Central memory CD8-positive, alpha-beta T cell (primary cell): ENCODE data around the gene ASXL2.
"Not testable (repeated sequence)": the region's sequence is repeated elsewhere in the genome, so short reads cannot be mapped to it uniquely, and the experiment has no call there.

Source experiments
- ATAC-seq: fragments of 150-1000 bp; cut with Tn5 transposase; replicated peaks from 2 replicates; pipeline ENCODE4 v1.10.0; 2022; ENCODE audit warnings: mild to moderate bottlenecking, moderate FRiP score, moderate number of reproducible peaks; ENCODE audit not compliant: poor library complexity, severe bottlenecking; ENCODE audit errors: extremely low read depth
- DNase-seq, 2 donors: peaks; one replicate each; pipeline ENCODE4 v3.0.0; 2021; ENCODE audit warnings: low spot score in 2 of 2
- H3K27ac Mint-ChIP-seq: one replicate; pipeline ENCODE4 v1.8.0; 2022; ENCODE audit warnings: low read depth, mild to moderate bottlenecking, moderate library complexity, mixed read lengths
- H3K27me3 Mint-ChIP-seq: one replicate; pipeline ENCODE4 v1.8.0; 2022; ENCODE audit warnings: mixed read lengths
- H3K36me3 Mint-ChIP-seq: one replicate; pipeline ENCODE4 v1.8.0; 2022; ENCODE audit warnings: mild to moderate bottlenecking, moderate library complexity, mixed read lengths; ENCODE audit not compliant: insufficient read depth
- H3K4me1 Mint-ChIP-seq: one replicate; pipeline ENCODE4 v1.8.0; 2022; ENCODE audit warnings: mixed read lengths
- H3K4me3 Mint-ChIP-seq: one replicate; pipeline ENCODE4 v1.8.0; 2022; ENCODE audit warnings: mild to moderate bottlenecking, moderate library complexity, mixed read lengths
- H3K9me3 Mint-ChIP-seq: one replicate; pipeline ENCODE4 v1.8.0; 2022; ENCODE audit warnings: mixed read lengths

ASXL2 gene

DNA sequence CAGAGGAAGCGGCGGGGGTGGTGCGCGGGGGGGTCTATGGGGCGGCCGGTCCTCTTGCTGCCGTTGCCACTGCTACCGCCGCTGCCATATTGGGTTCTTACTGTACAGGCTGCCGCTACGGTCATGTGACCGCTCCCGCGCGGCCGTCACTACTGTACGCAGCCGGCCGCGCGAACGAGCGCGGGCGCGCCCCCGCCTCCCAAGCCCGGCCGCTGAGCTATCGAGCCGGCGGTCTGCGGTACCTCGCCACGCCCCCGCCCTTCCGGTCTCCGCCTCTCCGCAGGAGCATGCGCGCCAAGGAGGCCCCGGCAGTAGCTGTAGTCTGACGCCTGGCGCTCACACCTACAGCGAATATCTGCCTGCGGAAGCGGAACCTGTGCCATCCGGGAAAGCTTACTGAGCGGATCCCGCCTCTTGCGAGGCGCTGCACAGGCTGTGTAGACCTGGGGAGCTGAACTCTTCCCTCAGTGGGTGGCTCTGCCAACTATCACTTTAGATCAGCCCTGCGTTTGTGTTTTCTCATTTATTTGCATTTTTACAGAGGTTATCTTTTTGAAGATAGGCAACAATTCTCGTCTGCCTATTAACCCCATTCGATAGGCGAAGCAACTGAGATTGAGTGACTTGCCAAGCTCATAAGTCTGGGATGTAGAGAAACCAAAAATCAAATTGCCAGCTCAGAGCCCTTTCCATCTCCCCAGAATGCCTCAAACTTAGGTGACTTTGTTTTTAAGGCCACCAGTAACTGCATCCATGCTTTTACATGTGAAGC, at the start of gene ASXL2:
Gene ASXL2 (minus strand): TSS at position 127 of the 772 bp plus-strand sequence. CDS start 265 bp downstream, outside the sequence.
- Mint-ChIP-seq H3K27ac (peak within 1 kb of the TSS; percentile 94), H3K36me3 (peaks cover 22% of the 10 kb centered on the region), H3K9me3 (no peaks in the 10 kb centered on the region), H3K4me1 (peaks cover 39% of the 10 kb centered on the region), H3K27me3 (no peaks in the 10 kb centered on the region), H3K4me3 (peak within 1 kb of the TSS; percentile 98)
- ATAC-seq (peak; percentile 89), DNase-seq (peak; percentile 93 to 97)

DNA sequence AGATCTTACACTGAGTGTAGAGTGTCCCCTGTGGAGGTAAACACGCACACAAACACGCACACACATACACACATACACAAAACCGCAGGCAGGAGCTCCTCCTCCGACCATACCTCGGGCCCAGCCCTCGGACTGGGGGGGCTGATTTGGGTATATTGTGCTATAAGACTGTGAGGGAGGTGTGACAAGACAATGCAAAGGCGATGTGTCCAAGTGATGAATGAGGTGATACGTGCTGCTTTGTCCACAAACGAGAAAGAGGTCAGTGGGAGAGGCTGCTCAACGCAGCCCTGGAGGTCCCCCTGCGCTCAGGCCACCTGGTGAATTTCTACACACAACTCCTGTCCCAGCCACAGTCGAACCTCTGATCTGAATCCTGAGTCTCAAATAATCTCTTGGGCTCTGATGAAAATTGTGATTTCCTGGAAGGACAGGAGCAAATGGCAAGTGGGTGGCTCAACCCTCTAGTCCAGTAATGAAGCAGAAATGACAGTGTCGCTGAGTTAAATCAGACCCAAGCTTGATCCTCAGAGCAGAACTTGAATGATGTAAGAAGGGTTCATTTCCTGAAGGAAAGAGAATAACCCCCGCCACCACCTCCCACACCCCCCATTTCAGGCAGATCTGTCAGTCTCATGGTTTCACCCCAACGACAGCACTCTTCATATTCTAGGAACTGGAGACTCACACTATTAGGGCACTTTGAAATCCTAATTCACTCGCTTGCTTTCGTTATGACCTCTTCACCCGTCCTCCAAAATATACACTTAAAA, 48.9 kb upstream of the ASXL2 start:
- ATAC-seq (no peak), DNase-seq (no peak)
- Mint-ChIP-seq H3K9me3 (no peaks in the 10 kb centered on the region), H3K27ac (no peak overlapping the region), H3K36me3 (no peaks in the 10 kb centered on the region), H3K4me3 (no peak overlapping the region), H3K4me1 (no peaks in the 10 kb centered on the region), H3K27me3 (no peaks in the 10 kb centered on the region)

DNA sequence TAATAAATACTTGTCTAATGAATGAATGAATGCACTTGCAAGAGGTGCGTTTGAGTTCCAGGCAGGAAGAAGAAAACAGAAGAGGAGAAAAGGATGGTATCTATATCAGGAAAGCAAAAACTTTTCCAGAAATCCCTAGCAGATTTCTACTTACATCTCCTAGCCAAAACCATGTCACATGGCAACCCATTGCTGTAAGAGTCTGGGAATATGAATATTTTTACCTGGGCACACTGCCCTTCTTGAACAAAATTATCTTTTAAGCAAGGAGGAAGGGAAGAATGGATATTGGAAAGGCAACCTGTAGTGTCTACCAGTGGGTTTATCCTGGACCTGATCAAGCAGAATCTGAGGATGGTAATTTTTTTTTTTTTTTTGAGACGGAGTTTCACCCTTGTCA, 44.2 kb upstream of the ASXL2 start:
- Mint-ChIP-seq H3K36me3 (no peaks in the 10 kb centered on the region), H3K9me3 (no peaks in the 10 kb centered on the region), H3K4me3 (no peak overlapping the region), H3K27me3 (no peaks in the 10 kb centered on the region), H3K27ac (no peak overlapping the region), H3K4me1 (no peaks in the 10 kb centered on the region)
- no peak for DNase-seq
- no peak for ATAC-seq

DNA sequence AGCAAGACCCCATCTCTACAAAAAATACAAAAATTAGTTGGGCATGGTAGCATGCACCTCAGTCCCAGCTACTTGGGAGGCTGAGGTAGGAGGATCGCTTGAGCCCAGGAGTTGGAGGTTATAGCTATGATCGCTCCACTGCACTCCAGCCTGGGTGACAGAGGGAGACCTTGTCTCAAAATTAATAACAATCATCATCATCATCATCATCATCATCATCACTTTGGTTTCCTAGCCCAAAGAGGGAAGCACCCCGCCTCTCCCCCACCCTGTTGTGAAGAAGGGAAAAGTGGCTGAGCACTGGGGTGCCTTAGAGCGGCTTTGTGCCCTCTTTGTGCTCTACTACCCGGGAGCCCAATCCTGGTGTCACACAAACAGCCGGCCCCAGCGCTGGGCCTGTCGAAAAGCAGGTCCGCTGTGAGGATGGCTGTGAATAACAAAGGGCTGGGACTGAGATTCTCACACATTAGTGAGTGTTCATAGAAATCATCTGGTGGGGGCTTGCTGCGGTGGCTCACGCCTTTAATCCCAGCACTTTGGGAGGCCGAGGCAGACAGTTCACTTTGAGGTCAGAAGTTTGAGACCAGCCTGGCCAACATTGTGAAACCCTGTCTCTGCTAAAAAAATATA, 42.6 kb upstream of the ASXL2 start:
- no peaks in the 10 kb centered on the region for H3K27me3 Mint-ChIP-seq
- ATAC-seq (no peak), DNase-seq (no peak)
- H3K36me3 Mint-ChIP-seq = no peaks in the 10 kb centered on the region
- no peaks in the 10 kb centered on the region for H3K9me3 Mint-ChIP-seq
- peaks cover 9% of the 10 kb centered on the region for H3K4me1 Mint-ChIP-seq
- no peak overlapping the region for H3K27ac Mint-ChIP-seq
- no peak overlapping the region for H3K4me3 Mint-ChIP-seq

DNA sequence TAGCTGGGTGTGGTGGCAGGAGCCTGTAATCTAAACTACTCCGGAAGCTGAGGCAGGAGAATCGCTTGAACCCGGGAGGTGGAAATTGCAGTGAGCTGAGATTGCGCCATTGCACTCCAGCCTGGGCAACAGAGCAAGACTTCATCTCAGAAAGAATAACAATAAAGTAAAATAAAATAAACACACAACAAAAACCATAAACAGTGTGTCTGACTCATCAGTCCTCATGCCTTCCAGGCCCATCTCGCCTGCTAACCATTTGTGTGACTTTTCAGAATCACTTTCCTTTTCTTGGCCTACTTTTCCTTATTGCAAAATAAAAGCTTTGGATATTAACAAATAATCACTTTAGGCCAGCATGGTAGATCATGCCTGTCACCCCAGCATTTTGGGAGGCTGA, 42.0 kb upstream of the ASXL2 start:
- H3K4me1 Mint-ChIP-seq = peaks cover 9% of the 10 kb centered on the region
- no peaks in the 10 kb centered on the region for H3K36me3 Mint-ChIP-seq
- no peak overlapping the region for H3K4me3 Mint-ChIP-seq
- no peaks in the 10 kb centered on the region for H3K27me3 Mint-ChIP-seq
- ATAC-seq = no peak
- H3K27ac Mint-ChIP-seq = no peak overlapping the region
- no peaks in the 10 kb centered on the region for H3K9me3 Mint-ChIP-seq
- no peak for DNase-seq

DNA sequence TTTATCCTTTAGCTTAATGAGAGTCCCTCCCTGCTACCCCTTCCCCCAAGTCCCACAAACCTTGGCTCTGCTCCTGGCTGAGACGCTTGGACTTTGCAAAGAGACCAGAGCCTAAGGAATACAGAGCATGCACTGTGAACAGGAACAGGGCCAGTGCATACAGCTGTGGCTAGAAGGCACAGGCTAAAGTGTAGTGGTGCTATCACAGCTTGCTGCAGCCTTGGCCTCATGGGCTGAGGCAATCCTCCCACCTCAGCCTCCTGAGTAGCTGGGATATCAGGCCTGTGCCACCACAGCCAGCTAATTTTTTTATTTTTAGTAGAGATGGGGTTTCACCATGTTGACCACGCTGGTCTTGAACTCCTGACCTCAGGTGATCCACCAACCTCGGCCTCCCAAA, 39.5 kb upstream of the ASXL2 start:
- H3K4me3 Mint-ChIP-seq = no peak overlapping the region
- no peaks in the 10 kb centered on the region for H3K36me3 Mint-ChIP-seq
- H3K4me1 Mint-ChIP-seq = peaks cover 9% of the 10 kb centered on the region
- DNase-seq (no peak), ATAC-seq (no peak)
- no peaks in the 10 kb centered on the region for H3K27me3 Mint-ChIP-seq
- H3K27ac Mint-ChIP-seq = no peak overlapping the region
- no peaks in the 10 kb centered on the region for H3K9me3 Mint-ChIP-seq

DNA sequence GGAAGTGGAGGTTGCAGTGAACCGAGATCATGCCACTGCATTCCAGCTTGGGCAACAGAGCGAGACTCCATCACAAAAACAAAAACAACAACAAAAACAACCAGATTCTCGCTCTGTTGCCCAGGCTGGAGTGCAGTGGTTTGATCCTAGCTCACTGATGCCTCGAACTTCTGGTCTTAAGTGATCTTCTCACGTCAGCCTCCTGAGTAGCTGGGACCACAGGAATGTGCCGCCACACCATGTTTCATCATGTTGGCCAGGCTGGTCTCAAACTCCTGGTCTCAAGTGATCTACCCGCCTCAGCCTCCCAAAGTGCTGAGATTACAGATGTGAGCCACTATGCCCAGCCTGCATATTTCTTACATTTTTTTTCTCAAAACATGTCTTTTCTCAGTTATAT, 39.1 kb upstream of the ASXL2 start:
- H3K4me1 Mint-ChIP-seq, DNase-seq, H3K9me3 Mint-ChIP-seq, H3K27ac Mint-ChIP-seq, H3K27me3 Mint-ChIP-seq, H3K36me3 Mint-ChIP-seq, H3K4me3 Mint-ChIP-seq, ATAC-seq: not testable (repeated sequence)

DNA sequence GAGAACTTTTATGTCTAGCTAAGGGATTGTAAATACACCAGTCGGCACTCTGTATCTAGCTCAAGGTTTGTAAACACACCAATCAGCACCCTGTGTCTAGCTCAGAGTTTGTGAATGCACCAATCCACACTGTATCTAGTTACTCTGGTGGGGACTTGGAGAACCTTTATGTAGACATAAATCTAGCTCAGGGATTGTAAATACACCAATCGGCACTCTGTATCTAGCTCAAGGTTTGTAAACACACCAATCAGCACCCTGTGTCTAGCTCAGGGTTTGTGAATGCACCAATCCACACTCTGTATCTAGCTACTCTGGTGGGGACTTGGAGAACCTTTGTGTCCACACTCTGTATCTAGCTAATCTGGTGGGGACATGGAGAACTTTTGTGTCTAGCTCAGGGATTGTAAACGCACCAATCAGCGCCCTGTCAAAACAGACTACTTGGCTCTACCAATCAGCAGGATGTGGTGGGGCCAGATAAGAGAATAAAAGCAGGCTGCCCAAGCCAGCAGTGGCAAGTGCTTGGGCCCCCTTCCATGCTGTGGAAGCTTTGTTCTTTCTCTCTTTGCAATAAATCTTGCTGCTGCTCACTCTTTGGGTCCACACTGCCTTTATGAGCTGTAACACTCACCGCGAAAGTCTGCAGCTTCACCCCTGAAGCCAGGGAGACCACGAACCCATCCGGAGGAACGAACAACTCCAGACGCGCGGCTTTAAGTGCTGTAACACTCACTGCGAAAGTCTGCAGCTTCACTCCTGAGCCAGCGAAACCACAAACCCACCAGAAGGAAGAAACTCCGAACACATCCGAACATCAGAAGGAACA, 37.9 kb upstream of the ASXL2 start:
- DNase-seq = peak; percentile 20 to 25
- not testable (repeated sequence) for H3K36me3 Mint-ChIP-seq, H3K4me1 Mint-ChIP-seq, H3K27me3 Mint-ChIP-seq, H3K9me3 Mint-ChIP-seq
- Mint-ChIP-seq H3K4me3 (peak overlapping the region; percentile 79), H3K27ac (peak overlapping the region; percentile 36)
- ATAC-seq = peak; percentile 32

DNA sequence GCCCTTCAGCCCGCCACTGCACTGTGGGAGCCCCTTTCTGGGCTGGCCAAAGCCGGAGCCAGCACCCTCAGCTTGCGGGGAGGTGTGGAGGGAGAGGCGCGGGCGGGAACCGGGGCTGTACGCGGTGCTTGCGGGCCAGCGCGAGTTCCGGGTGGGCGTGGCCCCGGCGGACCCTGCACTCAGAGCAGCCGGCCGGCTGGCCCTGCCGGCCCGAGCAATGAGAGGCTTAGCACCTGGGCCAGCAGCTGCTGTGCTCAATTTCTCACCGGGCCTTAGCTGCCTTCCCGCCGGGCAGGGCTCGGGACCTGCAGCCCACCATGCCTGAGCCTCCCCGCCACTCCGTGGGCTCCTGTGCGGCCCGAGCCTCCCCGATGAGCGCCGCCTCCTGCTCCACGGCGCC, 37.1 kb upstream of the ASXL2 start:
- H3K4me3 Mint-ChIP-seq, H3K27me3 Mint-ChIP-seq, ATAC-seq, H3K36me3 Mint-ChIP-seq, DNase-seq, H3K4me1 Mint-ChIP-seq, H3K27ac Mint-ChIP-seq, H3K9me3 Mint-ChIP-seq: not testable (repeated sequence)

DNA sequence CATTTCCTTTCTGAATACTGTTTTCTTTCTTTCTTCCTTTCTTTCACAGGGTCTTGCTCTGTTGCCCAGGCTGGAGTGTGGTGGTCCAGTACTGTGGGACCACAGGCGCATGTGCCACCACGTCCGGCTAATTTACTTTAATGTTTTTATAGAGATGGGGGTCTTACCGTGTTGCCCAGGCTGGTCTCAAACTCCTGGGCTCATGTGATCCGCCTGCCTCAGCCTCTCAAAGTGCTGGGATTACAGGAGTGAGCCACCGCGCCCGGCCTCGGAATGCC, 35.3 kb upstream of the ASXL2 start:
- H3K4me3 Mint-ChIP-seq, H3K4me1 Mint-ChIP-seq, H3K9me3 Mint-ChIP-seq, DNase-seq, H3K27me3 Mint-ChIP-seq, H3K36me3 Mint-ChIP-seq, ATAC-seq: not testable (repeated sequence)
- peak overlapping the region; percentile 20 for H3K27ac Mint-ChIP-seq

DNA sequence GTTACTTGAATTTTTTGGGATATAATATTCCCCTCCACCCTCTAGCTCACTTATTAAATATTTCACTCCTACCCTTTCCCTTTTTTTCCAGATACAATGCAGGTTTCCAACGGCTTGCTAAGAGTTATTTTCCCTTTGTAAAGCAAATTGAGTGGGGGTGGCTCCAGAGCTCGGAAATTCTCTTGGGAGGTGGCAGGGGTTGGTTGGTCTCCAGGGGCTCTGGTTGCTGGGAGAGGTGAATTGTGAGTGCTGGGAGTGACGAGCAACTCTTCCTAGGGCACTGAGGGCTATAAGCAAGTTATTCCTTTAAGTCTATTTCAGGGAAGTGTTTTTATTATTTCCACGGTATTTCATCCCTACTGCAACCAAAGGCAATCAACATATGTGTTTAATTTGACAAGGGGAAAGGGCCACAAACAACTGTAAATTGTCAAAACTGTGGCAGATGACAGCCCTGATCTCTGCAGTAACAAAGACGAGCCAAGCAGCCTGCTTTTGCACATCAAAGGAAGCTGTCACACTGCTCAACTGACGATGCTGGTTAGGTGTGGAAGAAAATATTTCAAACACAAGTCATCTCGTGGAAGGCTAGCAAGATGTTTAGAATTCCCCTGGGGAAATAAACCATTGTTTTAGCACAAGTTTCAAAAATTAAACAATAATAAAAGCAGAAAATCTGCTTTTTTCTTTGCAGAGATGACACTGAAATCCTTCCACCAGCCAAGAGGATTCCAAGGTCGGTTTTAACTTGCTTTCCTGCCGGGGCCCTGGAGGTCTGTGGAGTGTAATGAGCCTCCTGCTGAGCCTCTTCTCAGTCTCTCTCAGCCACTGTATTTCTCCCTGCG, 34.8 kb upstream of the ASXL2 start:
- peaks cover 9% of the 10 kb centered on the region for H3K4me1 Mint-ChIP-seq
- no peak for ATAC-seq
- no peaks in the 10 kb centered on the region for H3K9me3 Mint-ChIP-seq
- no peaks in the 10 kb centered on the region for H3K36me3 Mint-ChIP-seq
- H3K27ac Mint-ChIP-seq = peak overlapping the region; percentile 20
- H3K4me3 Mint-ChIP-seq = no peak overlapping the region
- no peaks in the 10 kb centered on the region for H3K27me3 Mint-ChIP-seq
- no peak for DNase-seq

DNA sequence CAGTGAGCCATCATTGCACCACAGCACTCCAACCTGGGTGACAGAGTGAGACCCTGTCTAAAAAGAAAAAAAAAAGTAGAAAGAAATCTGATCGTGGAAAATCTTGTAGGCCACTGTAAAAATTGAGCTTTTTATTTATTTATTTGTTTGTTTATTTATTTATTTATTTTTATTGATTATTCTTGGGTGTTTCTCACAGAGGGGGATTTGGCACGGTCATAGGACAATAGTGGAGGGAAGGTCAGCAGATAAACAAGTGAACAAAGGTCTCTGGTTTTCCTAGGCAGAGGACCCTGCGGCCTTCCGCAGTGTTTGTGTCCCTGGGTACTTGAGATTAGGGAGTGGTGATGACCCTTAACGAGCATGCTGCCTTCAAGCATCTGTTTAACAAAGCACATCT, 31.3 kb upstream of the ASXL2 start:
- H3K4me1 Mint-ChIP-seq, H3K27ac Mint-ChIP-seq, ATAC-seq, H3K4me3 Mint-ChIP-seq, H3K9me3 Mint-ChIP-seq, H3K27me3 Mint-ChIP-seq, H3K36me3 Mint-ChIP-seq, DNase-seq: not testable (repeated sequence)
